ENCODE measurements around the gene LRFN2.

DNA sequence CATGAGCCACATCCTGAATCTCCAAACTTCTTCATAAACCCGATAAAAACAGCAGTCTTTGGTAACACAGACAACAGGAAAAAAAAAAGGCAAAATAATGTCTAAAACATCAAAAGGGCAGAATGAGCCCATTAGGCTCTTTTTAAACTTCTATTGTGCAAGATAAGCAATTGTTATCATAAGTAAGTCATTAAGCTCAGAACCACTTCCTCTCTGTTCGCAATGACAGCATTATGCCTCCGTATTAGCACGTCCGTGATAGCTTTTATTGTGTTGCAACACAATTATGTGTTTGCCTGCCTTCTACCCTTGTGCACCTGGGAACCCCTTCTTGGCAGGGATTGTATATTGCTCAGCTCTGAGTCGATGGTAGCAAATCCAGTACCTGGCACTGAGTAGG lies 147.1 kb downstream of the LRFN2 start:
- TF ChIP-seq POLR2AphosphoS5 (IDR thresholded peaks at IDR 0.05) (no peak), POLR2A (IDR thresholded peaks at IDR 0.05) (no peak)
